Measurements from ENCODE around the gene OTUD7B. TPM values are rescaled to one million over a fixed set of nuclear protein-coding genes. Genes with fewer than 3 reads are reported as not detected.

The OTUD7B gene
- total and polyA plus RNA-seq, 2 experiments from 2014 or later = 3.5 to 20.1 TPM

- in situ Hi-C loops (cut with MboI) = no loop called here
- H4K20me1 ChIP-seq (ENCODE audit: insufficient read depth) = no peaks in the 10 kb centered on the region
- no peaks in the 10 kb centered on the region for H3K9me2 ChIP-seq (ENCODE audit: insufficient read depth)
- H3K27me3 ChIP-seq (replicated peaks; ENCODE audit: insufficient read depth) = no peaks in the 10 kb centered on the region
- H3K4me3 ChIP-seq = no peak overlapping the region
- no peak overlapping the region for H3K4me2 ChIP-seq (ENCODE audit: unreplicated experiment)
- no peak for TF ChIP-seq EZH2 (IDR thresholded peaks at IDR 0.05; ENCODE audit: insufficient read depth, poor library complexity, severe bottlenecking)
- TF ChIP-seq EZH2phosphoT487 (IDR thresholded peaks at IDR 0.05; ENCODE audit: insufficient read depth, low read depth) = no peak
- H3K36me3 ChIP-seq (ENCODE audit: low read depth) = no peaks in the 10 kb centered on the region
- WGBS, 2 experiments (ENCODE audit: low coverage in 1 of 2, low lambda C conversion rate in 2 of 2, missing lambda C conversion rate in 2 of 2) = 91 to 92% methylated on average over 1 of the region's 1 CpG
- H2AFZ ChIP-seq = no peak overlapping the region
- H3K9me3 ChIP-seq (ENCODE audit: low read depth) = no peaks in the 10 kb centered on the region
- no peak for DNase-seq
- no peak overlapping the region for H3K27ac ChIP-seq
- no peaks in the 10 kb centered on the region for H3F3A ChIP-seq (ENCODE audit: insufficient read depth)
- H3K9ac ChIP-seq = no peak overlapping the region
- H3K79me2 ChIP-seq (ENCODE audit: insufficient read depth) = no peaks in the 10 kb centered on the region
- no peaks in the 10 kb centered on the region for H3K4me1 ChIP-seq (ENCODE audit: insufficient read depth)
These were observed 17.8 kb upstream of the OTUD7B start for GRCh38 chr1:150028322-150028721.

- no peak overlapping the region for H3K9ac ChIP-seq
- in situ Hi-C loops (cut with MboI) = no loop called here
- no peaks in the 10 kb centered on the region for H3F3A ChIP-seq (ENCODE audit: insufficient read depth)
- H3K27me3 ChIP-seq (replicated peaks; ENCODE audit: insufficient read depth) = no peaks in the 10 kb centered on the region
- H3K79me2 ChIP-seq (ENCODE audit: insufficient read depth) = no peaks in the 10 kb centered on the region
- H3K4me3 ChIP-seq = no peak overlapping the region
- H3K36me3 ChIP-seq (ENCODE audit: low read depth) = no peaks in the 10 kb centered on the region
- WGBS, 2 experiments (ENCODE audit: low coverage in 1 of 2, low lambda C conversion rate in 2 of 2, missing lambda C conversion rate in 2 of 2) = 93 to 100% methylated on average over 2 of the region's 2 CpGs
- H3K9me2 ChIP-seq (ENCODE audit: insufficient read depth) = no peaks in the 10 kb centered on the region
- no peak overlapping the region for H2AFZ ChIP-seq
- H3K27ac ChIP-seq = no peak overlapping the region
- no peaks in the 10 kb centered on the region for H4K20me1 ChIP-seq (ENCODE audit: insufficient read depth)
- H3K4me1 ChIP-seq (ENCODE audit: insufficient read depth) = no peaks in the 10 kb centered on the region
- H3K9me3 ChIP-seq (ENCODE audit: low read depth) = no peaks in the 10 kb centered on the region
- TF ChIP-seq EZH2 (IDR thresholded peaks at IDR 0.05; ENCODE audit: insufficient read depth, poor library complexity, severe bottlenecking) (no peak), EZH2phosphoT487 (IDR thresholded peaks at IDR 0.05; ENCODE audit: insufficient read depth, low read depth) (no peak)
- H3K4me2 ChIP-seq (ENCODE audit: unreplicated experiment) = no peak overlapping the region
- DNase-seq = no peak
These were observed 13.6 kb upstream of the OTUD7B start for GRCh38 chr1:150024156-150024555.

- H3K9me3 ChIP-seq (ENCODE audit: low read depth) = no peaks in the 10 kb centered on the region
- no peak overlapping the region for H3K27ac ChIP-seq
- H3K79me2 ChIP-seq (ENCODE audit: insufficient read depth) = no peaks in the 10 kb centered on the region
- in situ Hi-C loops (cut with MboI) = no loop called here
- no peak overlapping the region for H3K4me3 ChIP-seq
- no peaks in the 10 kb centered on the region for H3F3A ChIP-seq (ENCODE audit: insufficient read depth)
- TF ChIP-seq EZH2phosphoT487 (IDR thresholded peaks at IDR 0.05; ENCODE audit: insufficient read depth, low read depth) = no peak
- no peak for TF ChIP-seq EZH2 (IDR thresholded peaks at IDR 0.05; ENCODE audit: insufficient read depth, poor library complexity, severe bottlenecking)
- H4K20me1 ChIP-seq (ENCODE audit: insufficient read depth) = no peaks in the 10 kb centered on the region
- H3K27me3 ChIP-seq (replicated peaks; ENCODE audit: insufficient read depth) = no peaks in the 10 kb centered on the region
- 82 to 87% methylated on average over 5 to 6 of the region's 6 CpGs for WGBS, 2 experiments (ENCODE audit: low coverage in 1 of 2, low lambda C conversion rate in 2 of 2, missing lambda C conversion rate in 2 of 2)
- H3K36me3 ChIP-seq (ENCODE audit: low read depth) = no peaks in the 10 kb centered on the region
- H2AFZ ChIP-seq = no peak overlapping the region
- H3K4me2 ChIP-seq (ENCODE audit: unreplicated experiment) = no peak overlapping the region
- H3K4me1 ChIP-seq (ENCODE audit: insufficient read depth) = no peaks in the 10 kb centered on the region
- H3K9me2 ChIP-seq (ENCODE audit: insufficient read depth) = no peaks in the 10 kb centered on the region
- DNase-seq = no peak
- no peak overlapping the region for H3K9ac ChIP-seq
These were observed 11.8 kb upstream of the OTUD7B start for GRCh38 chr1:150022357-150022756.

- no peaks in the 10 kb centered on the region for H3K9me3 ChIP-seq (ENCODE audit: low read depth)
- WGBS, 2 experiments (ENCODE audit: low coverage in 1 of 2, low lambda C conversion rate in 2 of 2, missing lambda C conversion rate in 2 of 2) = 71 to 77% methylated on average over 5 of the region's 5 CpGs
- TF ChIP-seq EZH2phosphoT487 (IDR thresholded peaks at IDR 0.05; ENCODE audit: insufficient read depth, low read depth) (no peak), EZH2 (IDR thresholded peaks at IDR 0.05; ENCODE audit: insufficient read depth, poor library complexity, severe bottlenecking) (no peak)
- no peak overlapping the region for H3K27ac ChIP-seq
- in situ Hi-C loops (cut with MboI) = no loop called here
- H3K9ac ChIP-seq = no peak overlapping the region
- H3K36me3 ChIP-seq (ENCODE audit: low read depth) = no peaks in the 10 kb centered on the region
- no peak for DNase-seq
- H4K20me1 ChIP-seq (ENCODE audit: insufficient read depth) = no peaks in the 10 kb centered on the region
- H3K4me2 ChIP-seq (ENCODE audit: unreplicated experiment) = no peak overlapping the region
- no peak overlapping the region for H2AFZ ChIP-seq
- no peaks in the 10 kb centered on the region for H3F3A ChIP-seq (ENCODE audit: insufficient read depth)
- H3K9me2 ChIP-seq (ENCODE audit: insufficient read depth) = no peaks in the 10 kb centered on the region
- H3K4me1 ChIP-seq (ENCODE audit: insufficient read depth) = no peaks in the 10 kb centered on the region
- no peaks in the 10 kb centered on the region for H3K27me3 ChIP-seq (replicated peaks; ENCODE audit: insufficient read depth)
- H3K79me2 ChIP-seq (ENCODE audit: insufficient read depth) = no peaks in the 10 kb centered on the region
- no peak overlapping the region for H3K4me3 ChIP-seq
These were observed 10.7 kb upstream of the OTUD7B start for GRCh38 chr1:150021191-150021694.

- in situ Hi-C loops (cut with MboI) = no loop called here
- Histone ChIP-seq H3K9ac (no peak overlapping the region), H3K4me3 (no peak overlapping the region), H4K20me1 (ENCODE audit: insufficient read depth) (no peaks in the 10 kb centered on the region), H3K4me1 (ENCODE audit: insufficient read depth) (no peaks in the 10 kb centered on the region), H3K27me3 (replicated peaks; ENCODE audit: insufficient read depth) (no peaks in the 10 kb centered on the region), H3K4me2 (ENCODE audit: unreplicated experiment) (no peak overlapping the region), H3K36me3 (ENCODE audit: low read depth) (no peaks in the 10 kb centered on the region), H3K9me2 (ENCODE audit: insufficient read depth) (no peaks in the 10 kb centered on the region), H3F3A (ENCODE audit: insufficient read depth) (no peaks in the 10 kb centered on the region), H3K79me2 (ENCODE audit: insufficient read depth) (no peaks in the 10 kb centered on the region), H2AFZ (no peak overlapping the region), H3K9me3 (ENCODE audit: low read depth) (no peaks in the 10 kb centered on the region), H3K27ac (no peak overlapping the region)
- no peak for TF ChIP-seq EZH2phosphoT487 (IDR thresholded peaks at IDR 0.05; ENCODE audit: insufficient read depth, low read depth)
- TF ChIP-seq EZH2 (IDR thresholded peaks at IDR 0.05; ENCODE audit: insufficient read depth, poor library complexity, severe bottlenecking) = no peak
- no peak for DNase-seq
- WGBS, 2 experiments (ENCODE audit: low coverage in 1 of 2, low lambda C conversion rate in 2 of 2, missing lambda C conversion rate in 2 of 2) = 88 to 94% methylated on average over 2 of the region's 2 CpGs
These were observed 10.2 kb upstream of the OTUD7B start for GRCh38 chr1:150020711-150021110.
